GM08714 (cell line): ENCODE measurements around the gene CACNG4.

Experiments used
- H3K4me3 ChIP-seq: fragments of 200-500 bp; sonication (Bioruptor generic); 2 replicates; pipeline ENCODE4 v1.5.1; 2014; ENCODE audit warnings: mild to moderate bottlenecking, low read length, inconsistent platforms
- ZNF274 ChIP-seq: IDR thresholded peaks from 2 replicates; pipeline ENCODE4 v1.6.1; 2012; ENCODE audit warnings: mild to moderate bottlenecking, low read depth, low read length

Gene CACNG4

DNA sequence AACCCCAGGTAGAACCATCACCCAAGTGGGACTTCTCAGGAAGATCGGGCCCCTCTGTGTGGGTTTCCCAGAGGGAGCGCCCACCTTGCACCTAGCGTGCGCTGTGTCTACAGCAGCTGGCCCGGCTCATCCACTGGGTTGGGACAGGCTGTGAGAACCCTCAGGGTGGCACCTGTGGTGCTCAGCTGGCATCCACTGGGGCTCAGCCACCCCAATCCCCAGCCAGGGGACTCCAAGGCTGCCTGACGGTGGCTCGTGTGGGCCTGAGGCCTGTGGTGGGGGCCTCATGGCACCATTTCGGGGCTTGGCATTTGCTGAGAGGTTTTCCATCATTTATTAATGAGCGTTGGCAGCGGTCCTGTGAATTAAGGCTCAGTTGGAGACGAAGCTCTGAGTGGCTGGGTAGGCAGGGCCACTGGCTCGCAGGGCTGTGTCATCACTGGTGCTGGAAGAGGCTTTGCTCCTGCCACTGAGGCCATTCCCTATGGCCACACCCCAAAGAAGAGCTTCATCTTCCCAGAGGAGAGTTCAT is 28.5 kb downstream of the CACNG4 start:
- H3K4me3 ChIP-seq = no peak overlapping the region
- TF ChIP-seq ZNF274 = no peak

GRCh38 chr17:66994361-66994760 is 29.9 kb downstream of the CACNG4 start:
- TF ChIP-seq ZNF274 = no peak
- no peak overlapping the region for H3K4me3 ChIP-seq

GRCh38 chr17:66994930-66995535 is 30.5 kb downstream of the CACNG4 start:
- no peak for TF ChIP-seq ZNF274
- H3K4me3 ChIP-seq = no peak overlapping the region

DNA sequence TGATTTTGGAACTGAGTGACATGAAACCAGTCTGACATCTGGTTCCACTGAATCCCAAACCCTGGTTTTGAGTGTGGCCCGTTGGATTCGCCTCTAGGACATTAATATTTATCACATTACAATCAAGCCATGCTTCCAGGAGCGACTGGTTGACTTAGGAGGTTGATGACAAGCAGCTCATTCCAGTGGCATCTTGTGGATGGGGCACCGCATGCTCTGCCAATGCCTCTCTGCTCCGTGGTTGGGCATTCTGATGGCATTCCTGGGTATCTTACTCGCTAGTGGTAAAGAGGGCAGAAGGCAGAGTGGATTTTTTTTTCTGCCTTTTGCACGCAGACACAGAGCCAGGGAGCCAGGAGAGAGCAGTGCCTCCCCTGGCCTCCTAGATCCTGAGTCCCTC is 31.4 kb downstream of the CACNG4 start:
- H3K4me3 ChIP-seq = no peak overlapping the region
- no peak for TF ChIP-seq ZNF274

DNA sequence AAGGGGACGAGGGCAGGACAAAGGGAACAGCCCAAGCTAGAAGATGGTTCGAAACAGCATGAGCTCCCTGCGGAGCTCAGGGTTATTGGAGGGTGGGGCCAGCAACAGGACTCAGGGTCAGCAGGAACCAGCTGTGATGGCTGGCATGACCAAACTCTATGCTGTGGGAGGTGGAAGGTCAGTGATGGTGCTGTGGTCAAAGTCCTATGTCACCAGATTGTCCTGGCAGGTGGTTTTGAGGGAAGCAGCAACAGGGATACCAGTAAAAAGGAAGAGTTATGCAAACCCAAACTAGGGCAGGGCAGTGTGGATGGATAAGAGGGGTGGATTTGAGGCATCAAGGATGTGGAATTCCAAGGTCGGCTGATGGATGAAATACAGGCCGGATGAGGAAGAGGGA is 32.4 kb downstream of the CACNG4 start:
- TF ChIP-seq ZNF274 = no peak

GRCh38 chr17:67003231-67003630 is 38.7 kb downstream of the CACNG4 start:
- H3K4me3 ChIP-seq = no peak overlapping the region
- TF ChIP-seq ZNF274 = no peak

More for the DNA sequence above, 32.4 kb downstream of the CACNG4 start:
- no peak overlapping the region for H3K4me3 ChIP-seq

GRCh38 chr17:67004181-67004580 is 39.7 kb downstream of the CACNG4 start:
- TF ChIP-seq ZNF274 = no peak

GRCh38 chr17:67007266-67007665 is 42.8 kb downstream of the CACNG4 start:
- no peak for TF ChIP-seq ZNF274
- H3K4me3 ChIP-seq = no peak overlapping the region

More at GRCh38 chr17:67004181-67004580, 39.7 kb downstream of the CACNG4 start:
- no peak overlapping the region for H3K4me3 ChIP-seq

GRCh38 chr17:67008101-67008500 is 43.6 kb downstream of the CACNG4 start:
- no peak for TF ChIP-seq ZNF274
- H3K4me3 ChIP-seq = no peak overlapping the region

DNA sequence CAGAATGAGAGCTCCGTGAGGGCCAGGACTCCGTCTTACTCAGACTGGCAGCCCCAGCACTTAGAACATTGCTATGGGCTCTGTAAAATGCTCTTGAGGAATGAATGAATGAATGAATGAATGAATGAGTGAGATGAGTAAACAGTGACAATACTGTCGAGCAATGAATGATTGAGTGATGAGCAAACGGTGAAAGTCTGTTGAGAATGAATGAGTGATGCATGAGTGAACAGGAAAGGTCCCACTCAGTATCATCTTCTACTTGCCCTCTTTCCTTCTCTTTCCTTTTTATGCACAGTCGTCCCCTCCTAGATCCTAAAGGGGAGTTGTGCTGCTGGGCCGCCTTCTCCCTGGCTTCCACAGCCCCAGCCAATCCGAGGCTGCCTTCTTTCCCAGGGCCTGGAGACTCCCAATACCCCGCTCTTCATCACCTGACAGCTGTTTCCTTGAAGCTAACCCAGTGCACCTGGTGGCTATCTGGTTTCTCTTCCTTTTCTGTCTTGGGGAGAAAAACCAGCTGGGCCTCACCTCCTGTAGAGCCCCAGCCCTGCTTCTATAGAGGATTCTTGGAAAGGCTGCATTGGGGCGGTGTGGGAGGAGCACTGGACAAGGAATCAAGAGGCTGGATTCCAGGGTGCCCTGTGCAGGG is 47.1 kb downstream of the CACNG4 start:
- TF ChIP-seq ZNF274 = no peak
- no peak overlapping the region for H3K4me3 ChIP-seq

DNA sequence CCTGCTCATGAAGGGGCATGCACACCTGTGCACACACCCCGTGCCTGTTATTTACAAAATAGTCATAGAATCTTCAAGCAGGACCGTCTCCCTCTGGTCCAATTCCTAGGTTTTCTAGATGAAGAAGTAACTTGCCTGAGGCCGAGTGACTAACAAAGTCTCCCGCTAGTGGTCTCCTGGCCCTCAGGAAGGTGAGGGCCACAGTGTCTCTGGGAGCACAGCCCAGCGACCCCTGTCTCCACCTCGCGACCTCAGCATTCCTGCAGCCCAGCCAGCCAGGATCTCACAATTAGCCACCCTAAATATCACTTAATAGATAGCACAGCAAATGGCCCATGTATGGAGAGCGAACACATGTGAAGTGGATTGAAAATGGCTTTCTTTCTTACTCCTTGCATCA is 49.4 kb downstream of the CACNG4 start:
- H3K4me3 ChIP-seq = no peak overlapping the region
- TF ChIP-seq ZNF274 = no peak

DNA sequence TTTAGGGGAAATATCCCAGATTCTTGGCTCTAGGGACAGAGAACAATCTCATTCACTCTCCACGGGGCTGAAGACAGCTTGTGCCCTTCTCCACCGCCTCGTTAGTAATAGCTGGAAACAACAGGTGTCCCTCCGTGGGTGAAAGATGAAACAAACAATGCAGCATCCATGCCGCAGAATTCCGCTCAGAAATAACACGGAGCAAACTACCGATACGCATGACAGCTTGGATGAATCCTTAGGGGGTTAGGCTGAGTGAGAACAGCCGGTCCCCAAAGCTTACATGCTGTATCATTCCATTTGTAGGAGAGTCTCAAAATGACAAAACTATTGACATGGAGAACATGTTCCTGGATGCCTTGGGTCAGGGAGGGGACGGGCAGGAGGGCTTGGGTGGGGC is 50.5 kb downstream of the CACNG4 start:
- H3K4me3 ChIP-seq = no peak overlapping the region
- TF ChIP-seq ZNF274 = no peak

GRCh38 chr17:67016039-67016762 is 51.7 kb downstream of the CACNG4 start:
- no peak for TF ChIP-seq ZNF274
- no peak overlapping the region for H3K4me3 ChIP-seq

DNA sequence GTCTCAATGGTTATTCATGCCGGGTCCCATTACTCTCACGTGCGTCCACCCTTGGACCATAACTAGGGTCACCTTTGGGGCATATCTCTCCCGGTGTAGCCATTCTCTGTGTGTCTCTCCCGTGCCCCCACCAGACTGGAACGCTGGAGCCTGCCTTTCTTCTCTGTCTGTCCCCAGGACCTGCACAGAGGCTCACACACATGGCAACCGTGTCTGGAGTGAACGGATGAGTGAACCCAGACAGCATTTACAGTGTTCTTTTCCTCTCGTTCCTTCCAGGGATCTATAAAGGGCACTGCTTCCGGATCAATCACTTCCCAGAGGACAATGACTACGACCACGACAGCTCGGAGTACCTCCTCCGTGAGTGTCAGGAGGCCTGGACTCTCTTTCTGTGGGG is 53.4 kb downstream of the CACNG4 start:
- H3K4me3 ChIP-seq = no peak overlapping the region
- TF ChIP-seq ZNF274 = no peak
